ENCODE data around the gene CTU1.

The CTU1 gene

DNA sequence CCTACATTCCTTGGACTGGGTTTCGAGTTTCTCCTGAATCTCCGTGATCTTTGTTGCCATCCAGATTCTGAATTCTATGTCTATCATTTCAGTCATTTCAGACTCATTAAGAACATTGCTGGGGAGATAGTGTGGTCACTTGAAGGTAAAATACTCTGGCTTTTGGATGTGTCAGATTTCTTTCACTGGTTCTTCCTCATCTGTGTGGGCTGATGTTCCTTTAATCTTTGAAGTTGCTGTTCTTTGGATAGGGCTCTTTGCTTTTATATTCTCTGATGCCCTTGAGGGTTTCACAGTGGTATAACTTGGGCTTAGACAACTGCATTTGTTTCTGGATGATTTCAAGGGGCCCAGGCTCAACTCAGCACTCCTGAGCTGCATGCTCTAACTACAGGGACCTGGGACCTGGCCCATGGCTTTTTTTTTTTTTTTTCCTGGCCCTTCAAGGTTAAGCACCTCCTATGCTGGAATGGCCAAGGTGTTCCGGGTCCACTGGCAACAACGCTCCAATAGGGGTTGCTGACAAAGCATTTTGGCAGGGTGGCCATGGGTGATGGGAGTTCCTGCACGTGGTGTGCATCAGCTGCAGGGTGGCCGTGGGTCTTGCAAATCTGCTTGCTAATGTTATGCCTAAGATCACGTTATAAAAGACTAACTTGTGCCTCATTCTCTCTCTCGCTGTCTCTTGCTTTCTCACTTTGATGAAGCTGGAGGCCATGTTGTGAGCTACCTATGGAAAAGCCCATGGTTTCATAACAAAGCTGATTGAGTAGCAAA, 28.0 kb upstream of the CTU1 start:
- Histone ChIP-seq H4K20me1 (ENCODE audit: insufficient read depth, low read length) (no peaks in the 10 kb centered on the region; the same call in 1 of the 2 replicates), H3K4me2 (ENCODE audit: insufficient read depth, low read length) (no peak overlapping the region), H3K4me3 (ENCODE audit: low read depth in 1 of 2, low read length in 2 of 2) (no peak overlapping the region), H3K36me3 (ENCODE audit: insufficient read depth, low read length) (no peaks in the 10 kb centered on the region), H2AFZ (ENCODE audit: low read depth, low read length) (no peak overlapping the region), H3K9ac (ENCODE audit: low read depth, low read length) (no peak overlapping the region), H3K79me2 (ENCODE audit: insufficient read depth, low read length) (no peaks in the 10 kb centered on the region), H3K27me3 (ENCODE audit: insufficient read depth, low read length, poor library complexity) (peaks cover 8% of the 10 kb centered on the region), H3K4me1 (ENCODE audit: insufficient read depth, low read length) (no peaks in the 10 kb centered on the region), H3K9me3 (ENCODE audit: insufficient read depth, low read length, severe bottlenecking) (peaks cover 2% of the 10 kb centered on the region), H3K27ac (ENCODE audit: low read length) (no peak overlapping the region)
- no peak for ATAC-seq (ENCODE audit: insufficient read depth, low read depth)
- TF ChIP-seq, protein P1, sequence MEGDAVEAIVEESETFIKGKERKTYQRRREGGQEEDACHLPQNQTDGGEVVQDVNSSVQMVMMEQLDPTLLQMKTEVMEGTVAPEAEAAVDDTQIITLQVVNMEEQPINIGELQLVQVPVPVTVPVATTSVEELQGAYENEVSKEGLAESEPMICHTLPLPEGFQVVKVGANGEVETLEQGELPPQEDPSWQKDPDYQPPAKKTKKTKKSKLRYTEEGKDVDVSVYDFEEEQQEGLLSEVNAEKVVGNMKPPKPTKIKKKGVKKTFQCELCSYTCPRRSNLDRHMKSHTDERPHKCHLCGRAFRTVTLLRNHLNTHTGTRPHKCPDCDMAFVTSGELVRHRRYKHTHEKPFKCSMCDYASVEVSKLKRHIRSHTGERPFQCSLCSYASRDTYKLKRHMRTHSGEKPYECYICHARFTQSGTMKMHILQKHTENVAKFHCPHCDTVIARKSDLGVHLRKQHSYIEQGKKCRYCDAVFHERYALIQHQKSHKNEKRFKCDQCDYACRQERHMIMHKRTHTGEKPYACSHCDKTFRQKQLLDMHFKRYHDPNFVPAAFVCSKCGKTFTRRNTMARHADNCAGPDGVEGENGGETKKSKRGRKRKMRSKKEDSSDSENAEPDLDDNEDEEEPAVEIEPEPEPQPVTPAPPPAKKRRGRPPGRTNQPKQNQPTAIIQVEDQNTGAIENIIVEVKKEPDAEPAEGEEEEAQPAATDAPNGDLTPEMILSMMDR (IDR thresholded peaks at IDR 0.05; ENCODE audit: borderline replicate concordance, extremely low read depth, low read length, poor library complexity, severe bottlenecking): no peak
- no peak for TF ChIP-seq EZH2 (IDR thresholded peaks at IDR 0.05; ENCODE audit: borderline replicate concordance, low read depth, low read length, severe bottlenecking)
- DNase-seq: no peak

DNA sequence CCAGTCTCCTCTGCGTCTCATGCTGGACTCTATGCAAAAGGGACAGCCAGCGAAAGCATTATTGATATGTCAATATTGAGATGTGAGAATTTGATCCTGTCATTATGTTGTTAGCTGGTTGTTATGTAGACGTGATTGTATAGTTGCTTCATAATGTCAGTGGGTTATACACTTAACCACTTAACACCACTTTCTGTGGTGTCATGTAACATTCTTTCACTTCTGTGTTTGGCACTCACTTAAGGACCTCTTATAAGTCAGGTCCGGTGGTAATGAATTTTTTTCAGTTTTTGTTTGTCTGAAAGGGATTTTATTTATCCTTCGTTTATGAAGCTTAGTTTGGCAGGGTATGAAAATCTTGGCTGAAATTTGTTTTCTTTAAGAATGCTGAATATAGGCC, 26.8 kb upstream of the CTU1 start:
- TF ChIP-seq, protein P1 (IDR thresholded peaks at IDR 0.05; ENCODE audit: borderline replicate concordance, extremely low read depth, low read length, poor library complexity, severe bottlenecking): no peak
- no peak for TF ChIP-seq EZH2 (IDR thresholded peaks at IDR 0.05; ENCODE audit: borderline replicate concordance, low read depth, low read length, severe bottlenecking)
- Histone ChIP-seq H3K27me3 (ENCODE audit: insufficient read depth, low read length, poor library complexity) (peaks cover 5% of the 10 kb centered on the region), H4K20me1 (ENCODE audit: insufficient read depth, low read length) (no peaks in the 10 kb centered on the region; the same call in 1 of the 2 replicates), H2AFZ (ENCODE audit: low read depth, low read length) (no peak overlapping the region), H3K27ac (ENCODE audit: low read length) (no peak overlapping the region), H3K79me2 (ENCODE audit: insufficient read depth, low read length) (no peaks in the 10 kb centered on the region), H3K4me3 (ENCODE audit: low read depth in 1 of 2, low read length in 2 of 2) (no peak overlapping the region), H3K4me2 (ENCODE audit: insufficient read depth, low read length) (no peak overlapping the region), H3K9ac (ENCODE audit: low read depth, low read length) (no peak overlapping the region), H3K4me1 (ENCODE audit: insufficient read depth, low read length) (no peaks in the 10 kb centered on the region), H3K36me3 (ENCODE audit: insufficient read depth, low read length) (no peaks in the 10 kb centered on the region), H3K9me3 (ENCODE audit: insufficient read depth, low read length, severe bottlenecking) (peaks cover 2% of the 10 kb centered on the region)
- no peak for DNase-seq
- ATAC-seq (ENCODE audit: insufficient read depth, low read depth): no peak

DNA sequence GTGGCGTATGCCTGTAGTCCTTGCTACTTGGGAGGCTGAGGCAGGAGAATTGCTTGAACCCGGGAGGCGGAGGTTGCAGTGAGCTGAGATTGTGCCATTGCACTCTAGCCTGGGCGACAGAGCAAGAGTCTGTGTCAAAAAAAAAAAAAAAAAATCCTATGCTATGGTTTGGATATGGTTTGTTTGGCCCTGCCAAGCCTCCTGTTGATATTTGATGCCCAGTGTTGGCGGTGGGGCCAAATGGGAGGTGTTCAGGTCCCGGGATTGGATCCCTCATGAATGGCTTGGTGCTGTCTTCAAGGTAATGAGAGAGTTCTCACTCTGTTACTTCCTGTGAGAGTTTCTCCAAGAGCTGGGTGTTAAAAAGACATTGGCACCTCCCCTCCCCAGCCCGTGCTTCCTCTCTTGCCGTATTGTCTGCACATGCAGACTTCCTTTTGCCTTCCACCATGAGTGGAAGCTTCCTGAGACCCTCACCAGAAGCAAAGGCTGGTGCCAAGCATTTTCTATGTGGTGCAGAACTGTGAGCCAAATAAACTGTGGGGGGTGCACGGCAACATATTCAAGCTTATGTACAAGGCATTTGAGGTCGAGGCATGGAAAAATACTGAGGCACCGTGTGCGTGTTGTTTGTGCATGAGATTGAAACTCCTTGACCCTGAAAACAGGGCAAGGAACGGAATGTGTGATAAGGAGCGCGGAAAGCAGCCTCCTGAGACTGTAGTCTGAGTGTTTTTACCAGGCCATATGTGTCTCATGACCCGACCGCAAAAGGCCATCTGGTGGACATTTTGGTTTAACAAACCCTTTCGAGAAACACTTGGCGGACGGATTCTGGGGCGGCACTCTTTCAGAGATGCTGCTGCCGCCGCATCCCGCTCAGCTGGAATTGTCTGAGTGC, 23.8 kb upstream of the CTU1 start:
- Histone ChIP-seq H3K36me3 (ENCODE audit: insufficient read depth, low read length) (no peaks in the 10 kb centered on the region), H3K79me2 (ENCODE audit: insufficient read depth, low read length) (no peaks in the 10 kb centered on the region), H3K4me1 (ENCODE audit: insufficient read depth, low read length) (no peaks in the 10 kb centered on the region), H3K4me3 (ENCODE audit: low read depth in 1 of 2, low read length in 2 of 2) (no peak overlapping the region), H3K9me3 (ENCODE audit: insufficient read depth, low read length, severe bottlenecking) (peaks cover 2% of the 10 kb centered on the region), H3K27ac (ENCODE audit: low read length) (no peak overlapping the region), H3K4me2 (ENCODE audit: insufficient read depth, low read length) (no peak overlapping the region), H3K27me3 (ENCODE audit: insufficient read depth, low read length, poor library complexity) (no peaks in the 10 kb centered on the region), H2AFZ (ENCODE audit: low read depth, low read length) (no peak overlapping the region), H3K9ac (ENCODE audit: low read depth, low read length) (no peak overlapping the region), H4K20me1 (ENCODE audit: insufficient read depth, low read length) (no peaks in the 10 kb centered on the region)
- DNase-seq (no peak), ATAC-seq (ENCODE audit: insufficient read depth, low read depth) (no peak)
- no peak for TF ChIP-seq EZH2 (IDR thresholded peaks at IDR 0.05; ENCODE audit: borderline replicate concordance, low read depth, low read length, severe bottlenecking)
- TF ChIP-seq, protein P1 (IDR thresholded peaks at IDR 0.05; ENCODE audit: borderline replicate concordance, extremely low read depth, low read length, poor library complexity, severe bottlenecking): no peak
